ENCODE measurements around the gene RYR1. TPM values are rescaled to one million over a fixed set of nuclear protein-coding genes. Genes with fewer than 3 reads are reported as not detected.
"Not testable (repeated sequence)": the region's sequence is repeated elsewhere in the genome, so short reads cannot be mapped to it uniquely, and the experiment has no call there.

Gene RYR1
- total and polyA plus RNA-seq, 2 donors from 2014 or later, result 0.69 to 2.8 TPM

DNA sequence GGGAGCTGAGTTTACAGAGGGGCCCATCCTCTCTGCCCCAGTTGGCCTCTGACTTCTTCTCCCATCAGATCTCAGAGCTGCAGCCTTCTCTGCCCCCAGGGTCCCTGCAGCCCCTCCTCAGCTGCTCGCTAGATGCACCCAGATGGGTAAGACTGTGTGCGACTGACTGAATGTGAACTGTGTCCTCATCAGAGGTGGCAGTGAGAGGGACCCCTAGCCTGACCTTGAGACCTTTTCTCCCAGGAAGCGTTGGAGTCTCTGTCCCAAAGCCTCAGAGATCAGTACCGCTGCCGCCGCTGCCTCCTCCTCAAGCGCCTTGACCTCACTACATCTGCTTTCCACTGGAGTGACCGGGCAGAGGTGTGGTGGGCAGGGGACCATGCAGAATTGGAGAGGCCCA is 28.2 kb upstream of the RYR1 start:
- H3K4me3 ChIP-seq (ENCODE audit: low read length in 3 of 3), result no peak overlapping the region
- H3K27ac ChIP-seq (ENCODE audit: low read depth in 2 of 2, low read length in 2 of 2), result no peak overlapping the region
- H3K36me3 ChIP-seq (ENCODE audit: control insufficient read depth in 2 of 3, insufficient read depth in 3 of 3, low read length in 3 of 3), result peaks cover 0 to 7% (median 4%) of the 10 kb centered on the region in 3 donors
- no peaks in the 10 kb centered on the region for H3K4me1 ChIP-seq (ENCODE audit: control insufficient read depth in 2 of 3, insufficient read depth in 2 of 3, low read depth in 1 of 3, low read length in 3 of 3)
- peak in 2 of 5 donors; percentile 21 to 38 for DNase-seq
- no peak overlapping the region for H3K9ac ChIP-seq (ENCODE audit: low read length in 3 of 3)
- TF ChIP-seq, protein P1, sequence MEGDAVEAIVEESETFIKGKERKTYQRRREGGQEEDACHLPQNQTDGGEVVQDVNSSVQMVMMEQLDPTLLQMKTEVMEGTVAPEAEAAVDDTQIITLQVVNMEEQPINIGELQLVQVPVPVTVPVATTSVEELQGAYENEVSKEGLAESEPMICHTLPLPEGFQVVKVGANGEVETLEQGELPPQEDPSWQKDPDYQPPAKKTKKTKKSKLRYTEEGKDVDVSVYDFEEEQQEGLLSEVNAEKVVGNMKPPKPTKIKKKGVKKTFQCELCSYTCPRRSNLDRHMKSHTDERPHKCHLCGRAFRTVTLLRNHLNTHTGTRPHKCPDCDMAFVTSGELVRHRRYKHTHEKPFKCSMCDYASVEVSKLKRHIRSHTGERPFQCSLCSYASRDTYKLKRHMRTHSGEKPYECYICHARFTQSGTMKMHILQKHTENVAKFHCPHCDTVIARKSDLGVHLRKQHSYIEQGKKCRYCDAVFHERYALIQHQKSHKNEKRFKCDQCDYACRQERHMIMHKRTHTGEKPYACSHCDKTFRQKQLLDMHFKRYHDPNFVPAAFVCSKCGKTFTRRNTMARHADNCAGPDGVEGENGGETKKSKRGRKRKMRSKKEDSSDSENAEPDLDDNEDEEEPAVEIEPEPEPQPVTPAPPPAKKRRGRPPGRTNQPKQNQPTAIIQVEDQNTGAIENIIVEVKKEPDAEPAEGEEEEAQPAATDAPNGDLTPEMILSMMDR (IDR thresholded peaks at IDR 0.05; ENCODE audit: borderline replicate concordance, extremely low read depth, insufficient read depth), result no peak
- FAIRE-seq, result no peak
- intact Hi-C loops (cut with DNase I), result no loop called here
- H3K27me3 ChIP-seq (ENCODE audit: control insufficient read depth, insufficient read depth, low read length), result no peaks in the 10 kb centered on the region
- H3K9me3 ChIP-seq (ENCODE audit: control insufficient read depth in 2 of 3, insufficient read depth in 1 of 3, low read length in 3 of 3), result no peaks in the 10 kb centered on the region

DNA sequence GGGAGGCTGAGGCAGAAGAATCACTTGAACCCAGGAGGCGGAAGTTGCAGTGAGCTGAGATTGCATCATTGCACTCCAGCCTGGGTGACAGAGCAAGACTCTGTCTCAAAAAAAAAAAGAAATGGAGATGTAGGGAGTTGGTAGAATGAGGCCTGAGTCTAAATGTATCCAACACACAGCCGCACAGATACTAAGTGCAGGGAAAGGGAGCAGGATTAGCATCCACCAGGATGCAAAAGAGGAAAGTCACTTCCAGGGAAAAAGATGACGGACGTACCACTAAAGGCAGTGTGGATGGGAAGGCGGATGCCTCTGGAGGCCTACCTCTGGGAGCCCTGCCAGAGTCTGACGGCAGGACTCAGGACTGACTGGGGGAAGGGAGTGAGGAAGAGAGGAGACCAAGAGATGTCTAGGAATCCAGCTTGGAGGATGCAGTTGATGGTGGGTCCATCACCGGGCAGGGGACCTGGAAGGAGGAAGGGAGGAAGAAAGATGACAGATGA is 23.8 kb upstream of the RYR1 start:
- H3K9me3 ChIP-seq (ENCODE audit: control insufficient read depth in 2 of 3, insufficient read depth in 1 of 3, low read length in 3 of 3), result no peaks in the 10 kb centered on the region
- H3K36me3 ChIP-seq (ENCODE audit: control insufficient read depth in 2 of 3, insufficient read depth in 3 of 3, low read length in 3 of 3), result peaks cover 0 to 7% (median 4%) of the 10 kb centered on the region in 3 donors
- no peak overlapping the region for H3K4me3 ChIP-seq (ENCODE audit: low read length in 3 of 3)
- H3K4me1 ChIP-seq (ENCODE audit: control insufficient read depth in 2 of 3, insufficient read depth in 2 of 3, low read depth in 1 of 3, low read length in 3 of 3), result no peaks in the 10 kb centered on the region
- H3K27ac ChIP-seq (ENCODE audit: low read depth in 2 of 2, low read length in 2 of 2), result no peak overlapping the region
- TF ChIP-seq, protein P1 (IDR thresholded peaks at IDR 0.05; ENCODE audit: borderline replicate concordance, extremely low read depth, insufficient read depth), result no peak
- no peak for FAIRE-seq
- no peaks in the 10 kb centered on the region for H3K27me3 ChIP-seq (ENCODE audit: control insufficient read depth, insufficient read depth, low read length)
- peak in 1 of 5 donors; percentile 19 for DNase-seq
- intact Hi-C loops (cut with DNase I), result no loop called here
- no peak overlapping the region for H3K9ac ChIP-seq (ENCODE audit: low read length in 3 of 3)

DNA sequence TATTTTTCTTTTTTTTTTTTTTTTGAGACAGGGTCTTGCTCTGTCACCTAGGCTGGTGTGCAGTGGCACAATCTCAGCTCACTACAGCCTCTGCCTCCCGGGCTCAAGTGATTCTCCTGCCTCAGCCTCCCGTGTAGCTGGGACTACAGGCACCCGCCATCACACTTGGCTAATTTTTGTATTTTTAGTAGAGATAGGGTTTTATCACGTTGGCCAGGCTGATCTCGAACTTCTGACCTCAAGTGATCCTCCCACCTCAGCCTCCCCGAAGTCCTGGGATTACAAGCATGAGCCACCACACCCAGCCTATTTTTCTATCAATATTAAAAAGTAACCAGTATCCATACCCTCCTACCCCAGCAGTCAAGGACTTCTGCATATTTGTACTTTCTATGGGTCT is 23.1 kb upstream of the RYR1 start:
- FAIRE-seq; H3K9ac ChIP-seq (ENCODE audit: low read length in 3 of 3); DNase-seq; H3K4me3 ChIP-seq (ENCODE audit: low read length in 3 of 3); H3K4me1 ChIP-seq (ENCODE audit: control insufficient read depth in 2 of 3, insufficient read depth in 2 of 3, low read depth in 1 of 3, low read length in 3 of 3); H3K36me3 ChIP-seq (ENCODE audit: control insufficient read depth in 2 of 3, insufficient read depth in 3 of 3, low read length in 3 of 3); H3K27me3 ChIP-seq (ENCODE audit: control insufficient read depth, insufficient read depth, low read length); H3K9me3 ChIP-seq (ENCODE audit: control insufficient read depth in 2 of 3, insufficient read depth in 1 of 3, low read length in 3 of 3); intact Hi-C loops (cut with DNase I); H3K27ac ChIP-seq (ENCODE audit: low read depth in 2 of 2, low read length in 2 of 2): not testable (repeated sequence)

DNA sequence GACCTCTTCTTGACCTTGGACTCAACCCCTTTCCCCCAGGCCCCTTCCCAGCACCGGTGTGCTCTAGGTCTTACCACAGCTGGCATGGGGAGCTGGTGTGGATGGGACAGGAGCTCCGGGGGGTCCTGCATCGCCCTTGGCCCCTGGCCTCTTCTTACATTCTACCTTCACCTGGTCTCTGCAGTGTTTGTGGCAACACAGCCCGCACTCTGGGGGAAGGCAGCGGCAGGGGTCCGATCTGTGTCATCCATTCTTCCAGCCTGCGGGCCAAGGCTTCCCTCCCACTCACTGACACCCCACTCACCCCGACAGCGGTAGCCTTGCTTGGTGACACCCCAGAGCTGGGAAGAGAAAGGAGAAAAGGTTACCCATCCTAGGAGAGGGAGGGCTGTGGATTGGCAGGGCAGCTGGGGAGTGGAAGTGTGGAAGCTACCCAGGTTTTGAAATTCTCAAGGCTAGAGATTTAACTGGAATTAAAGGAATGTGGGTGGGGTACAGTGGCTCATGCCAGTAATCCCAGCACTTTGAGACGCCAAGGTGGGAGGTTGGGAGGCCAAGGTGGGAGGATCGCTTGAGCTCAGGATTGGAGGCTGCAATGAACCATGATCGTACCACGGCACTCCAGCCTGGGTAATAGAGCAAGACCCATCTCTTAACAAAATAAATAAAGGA is 22.3 kb upstream of the RYR1 start:
- TF ChIP-seq, protein P1 (IDR thresholded peaks at IDR 0.05; ENCODE audit: borderline replicate concordance, extremely low read depth, insufficient read depth), result no peak
- no peaks in the 10 kb centered on the region for H3K9me3 ChIP-seq (ENCODE audit: control insufficient read depth in 2 of 3, insufficient read depth in 1 of 3, low read length in 3 of 3)
- H3K27me3 ChIP-seq (ENCODE audit: control insufficient read depth, insufficient read depth, low read length), result no peaks in the 10 kb centered on the region
- DNase-seq (no peak), FAIRE-seq (no peak)
- H3K4me1 ChIP-seq (ENCODE audit: control insufficient read depth in 2 of 3, insufficient read depth in 2 of 3, low read depth in 1 of 3, low read length in 3 of 3), result no peaks in the 10 kb centered on the region
- H3K27ac ChIP-seq (ENCODE audit: low read depth in 2 of 2, low read length in 2 of 2), result no peak overlapping the region
- intact Hi-C loops (cut with DNase I), result no loop called here
- peaks cover 0 to 7% (median 4%) of the 10 kb centered on the region in 3 donors for H3K36me3 ChIP-seq (ENCODE audit: control insufficient read depth in 2 of 3, insufficient read depth in 3 of 3, low read length in 3 of 3)
- H3K9ac ChIP-seq (ENCODE audit: low read length in 3 of 3), result no peak overlapping the region
- no peak overlapping the region for H3K4me3 ChIP-seq (ENCODE audit: low read length in 3 of 3)

DNA sequence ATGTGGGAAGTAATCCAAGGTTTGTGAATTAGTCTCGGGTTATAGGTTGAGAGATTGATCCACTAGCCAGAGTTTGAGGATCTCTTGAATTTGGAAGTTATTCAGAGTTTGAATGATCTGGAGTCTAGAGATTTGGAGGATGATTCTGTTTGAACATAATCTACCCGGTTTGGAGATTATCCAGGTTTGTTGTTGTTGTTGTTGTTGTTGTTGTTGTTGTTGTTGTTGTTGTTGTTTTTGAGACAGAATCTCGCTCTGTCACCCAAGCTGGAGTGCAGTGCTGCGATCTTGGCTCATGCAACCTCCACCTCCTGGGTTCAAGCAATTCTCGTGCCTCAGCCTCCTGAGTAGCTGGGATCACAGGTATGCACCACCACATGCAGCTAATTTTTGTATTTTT is 21.6 kb upstream of the RYR1 start:
- H3K4me1 ChIP-seq (ENCODE audit: control insufficient read depth in 2 of 3, insufficient read depth in 2 of 3, low read depth in 1 of 3, low read length in 3 of 3); H3K4me3 ChIP-seq (ENCODE audit: low read length in 3 of 3); H3K36me3 ChIP-seq (ENCODE audit: control insufficient read depth in 2 of 3, insufficient read depth in 3 of 3, low read length in 3 of 3); FAIRE-seq; H3K27me3 ChIP-seq (ENCODE audit: control insufficient read depth, insufficient read depth, low read length); DNase-seq; H3K9ac ChIP-seq (ENCODE audit: low read length in 3 of 3); intact Hi-C loops (cut with DNase I); H3K9me3 ChIP-seq (ENCODE audit: control insufficient read depth in 2 of 3, insufficient read depth in 1 of 3, low read length in 3 of 3); H3K27ac ChIP-seq (ENCODE audit: low read depth in 2 of 2, low read length in 2 of 2): not testable (repeated sequence)
